Smooth muscle cell (in vitro differentiated cells): Measurements from ENCODE around the gene PROM1. TPM values are rescaled to one million over a fixed set of nuclear protein-coding genes. Genes with fewer than 3 reads are reported as not detected.

Experiments
- DNase-seq: peaks from one replicate; lab custom pipeline; 2025; ENCODE audit not compliant: unreplicated experiment; lab: John Stamatoyannopoulos, UW
- H2AFZ ChIP-seq: fragments of 200-600 bp; sonication (generic); 2 replicates; pipeline ENCODE4 v1.6.0; 2016; ENCODE audit warnings: antibody characterized with exemption, low read depth, mild to moderate bottlenecking
- H3F3A ChIP-seq: fragments of 200-600 bp; sonication (generic); 2 replicates; pipeline ENCODE4 v1.6.0; 2017; ENCODE audit warnings: antibody characterized with exemption, low read depth
- H3K27ac ChIP-seq: fragments of 200-600 bp; sonication (generic); 2 replicates; pipeline ENCODE4 v1.5.1; 2016; ENCODE audit warnings: low read depth, mild to moderate bottlenecking
- H3K27me3 ChIP-seq: fragments of 200-600 bp; sonication (generic); 2 replicates; pipeline ENCODE4 v1.6.1; 2016; ENCODE audit warnings: low read depth, mild to moderate bottlenecking
- H3K36me3 ChIP-seq: fragments of 200-600 bp; sonication (generic); 2 replicates; pipeline ENCODE4 v1.5.1; 2016; ENCODE audit warnings: low read depth
- H3K4me1 ChIP-seq: fragments of 200-600 bp; sonication (generic); 2 replicates; pipeline ENCODE4 v1.5.1; 2016; ENCODE audit warnings: low read depth
- H3K4me2 ChIP-seq: fragments of 200-600 bp; sonication (generic); 2 replicates; pipeline ENCODE4 v1.6.0; 2016; ENCODE audit warnings: mild to moderate bottlenecking
- H3K4me3 ChIP-seq: fragments of 200-600 bp; sonication (generic); 2 replicates; pipeline ENCODE4 v1.5.1; 2016; ENCODE audit warnings: mild to moderate bottlenecking
- H3K79me2 ChIP-seq: fragments of 200-600 bp; sonication (generic); 2 replicates; pipeline ENCODE4 v1.6.0; 2016; ENCODE audit warnings: low read depth, mild to moderate bottlenecking
- H3K9ac ChIP-seq: fragments of 200-600 bp; sonication (generic); 2 replicates; pipeline ENCODE4 v1.6.0; 2016; ENCODE audit warnings: low read depth
- H3K9me3 ChIP-seq: fragments of 200-600 bp; sonication (generic); replicated peaks from 2 replicates; pipeline ENCODE4 v1.5.1; 2016; ENCODE audit warnings: low read depth
- H4K20me1 ChIP-seq: fragments of 200-600 bp; sonication (generic); 2 replicates; pipeline ENCODE4 v1.6.0; 2016; ENCODE audit warnings: low read depth
- CTCF ChIP-seq: fragments of 200-600 bp; sonication (generic); IDR thresholded peaks from 2 replicates; pipeline ENCODE4 v1.5.1; 2017; ENCODE audit warnings: borderline replicate concordance, mild to moderate bottlenecking, antibody characterized with exemption; ENCODE audit not compliant: insufficient read depth, poor library complexity, severe bottlenecking
- WGBS: methylation state at CpG from one replicate; pipeline ENCODE4 v1.1.7; 2016; ENCODE audit warnings: low lambda C conversion rate; 5-methylcytosine and 5-hydroxymethylcytosine counted together
- polyA plus RNA-seq: library from polyadenylated mRNA; unstranded; fragments of >200 nt; fragmentation: Nextera tagmentation; extraction: Ambion mirVana; gene quantifications from 2 replicates; pipeline ENCODE4 v1.2.1, GENCODE V29; 2016
- total RNA-seq: library from RNA; depleted of rRNA; stranded (reverse); fragments of >200 nt; gene quantifications from 2 replicates; pipeline ENCODE4 v1.2.3, GENCODE V29; 2014

Gene PROM1
- total and polyA plus RNA-seq, 2 experiments from 2014 or later, result 0.56 to 1.7 TPM

GRCh38 chr4:16090096-16090705, 6.4 kb upstream of the PROM1 start:
- DNase-seq, result no peak
- no peaks in the 10 kb centered on the region for H3K4me1 ChIP-seq
- H3K79me2 ChIP-seq, result no peaks in the 10 kb centered on the region
- no peaks in the 10 kb centered on the region for H3F3A ChIP-seq
- no peak overlapping the region for H3K4me3 ChIP-seq
- no peak overlapping the region for H3K27ac ChIP-seq
- TF ChIP-seq CTCF, result no peak
- 91% methylated on average over 2 of the region's 2 CpGs for WGBS
- no peaks in the 10 kb centered on the region for H3K36me3 ChIP-seq
- H3K27me3 ChIP-seq, result peaks cover 46% of the 10 kb centered on the region
- no peak overlapping the region for H3K4me2 ChIP-seq
- no peak overlapping the region for H2AFZ ChIP-seq
- no peaks in the 10 kb centered on the region for H3K9me3 ChIP-seq
- no peaks in the 10 kb centered on the region for H4K20me1 ChIP-seq
- H3K9ac ChIP-seq, result no peak overlapping the region

- Histone ChIP-seq H3K4me3 (no peak overlapping the region), H3K9ac (no peak overlapping the region), H3F3A (no peaks in the 10 kb centered on the region), H2AFZ (no peak overlapping the region), H4K20me1 (no peaks in the 10 kb centered on the region), H3K79me2 (no peaks in the 10 kb centered on the region), H3K27me3 (peaks cover 56% of the 10 kb centered on the region), H3K36me3 (no peaks in the 10 kb centered on the region), H3K4me2 (no peak overlapping the region), H3K4me1 (no peaks in the 10 kb centered on the region), H3K27ac (no peak overlapping the region), H3K9me3 (no peaks in the 10 kb centered on the region)
- WGBS, result 97% methylated on average over 3 of the region's 3 CpGs
- no peak for DNase-seq
- no peak for TF ChIP-seq CTCF
Measured at GRCh38 chr4:16089156-16089555, 5.3 kb upstream of the PROM1 start.

- Histone ChIP-seq H3K9me3 (no peaks in the 10 kb centered on the region), H3K27me3 (peaks cover 62% of the 10 kb centered on the region)
- WGBS, result 97% methylated on average over 2 of the region's 2 CpGs
Measured at GRCh38 chr4:16088601-16089000, 4.8 kb upstream of the PROM1 start.

More at GRCh38 chr4:16088601-16089000, 4.8 kb upstream of the PROM1 start:
- DNase-seq, result no peak
- Histone ChIP-seq H3K27ac (no peak overlapping the region), H3K4me3 (no peak overlapping the region), H4K20me1 (no peaks in the 10 kb centered on the region), H3K36me3 (no peaks in the 10 kb centered on the region), H3F3A (no peaks in the 10 kb centered on the region), H3K79me2 (no peaks in the 10 kb centered on the region), H2AFZ (no peak overlapping the region), H3K4me1 (peaks cover 4% of the 10 kb centered on the region), H3K4me2 (no peak overlapping the region), H3K9ac (no peak overlapping the region)
- no peak for TF ChIP-seq CTCF
